ENCODE data around the gene CCL7.

The CCL7 gene

GRCh38 chr17:34257299-34257985 is 12.6 kb upstream of the CCL7 start:
- H3F3A ChIP-seq (ENCODE audit: control insufficient read depth, insufficient read depth) = no peaks in the 10 kb centered on the region
- H3K27ac ChIP-seq (ENCODE audit: low read depth, low read length) = no peak overlapping the region
- H3K4me3 ChIP-seq (ENCODE audit: low read length) = no peak overlapping the region
- H3K9me2 ChIP-seq (replicated peaks; ENCODE audit: control insufficient read depth, low read length) = no peaks in the 10 kb centered on the region
- TF ChIP-seq EZH2phosphoT487 (IDR thresholded peaks at IDR 0.05; ENCODE audit: borderline replicate concordance, low read length) = no peak
- no peak for TF ChIP-seq CTCF (IDR thresholded peaks at IDR 0.05; ENCODE audit: low read depth, low read length, poor library complexity, severe bottlenecking)
- H3K9me3 ChIP-seq (ENCODE audit: control insufficient read depth, insufficient read depth, low read length) = no peaks in the 10 kb centered on the region
- peaks cover 2% of the 10 kb centered on the region; the same call in 1 of the 2 replicates for H3K27me3 ChIP-seq (ENCODE audit: control insufficient read depth, low read length)
- no peaks in the 10 kb centered on the region for H3K36me3 ChIP-seq (ENCODE audit: control insufficient read depth, low read length)
- H3K4me1 ChIP-seq (ENCODE audit: control insufficient read depth, low read length) = no peaks in the 10 kb centered on the region
- no peaks in the 10 kb centered on the region for H3K79me2 ChIP-seq (ENCODE audit: control insufficient read depth, low read length)
- H3K4me2 ChIP-seq (ENCODE audit: low read length) = no peak overlapping the region
- no peaks in the 10 kb centered on the region for H4K20me1 ChIP-seq (ENCODE audit: control insufficient read depth, insufficient read depth, low read depth, low read length)

GRCh38 chr17:34257986-34258326 is 12.1 kb upstream of the CCL7 start:
- Histone ChIP-seq H3K9me3 (ENCODE audit: control insufficient read depth, insufficient read depth, low read length) (no peaks in the 10 kb centered on the region), H3K4me3 (ENCODE audit: low read length) (no peak overlapping the region), H3F3A (ENCODE audit: control insufficient read depth, insufficient read depth) (no peaks in the 10 kb centered on the region), H3K27me3 (ENCODE audit: control insufficient read depth, low read length) (peaks cover 2% of the 10 kb centered on the region; the same call in 1 of the 2 replicates), H3K36me3 (ENCODE audit: control insufficient read depth, low read length) (no peaks in the 10 kb centered on the region), H3K27ac (ENCODE audit: low read depth, low read length) (no peak overlapping the region), H3K4me1 (ENCODE audit: control insufficient read depth, low read length) (no peaks in the 10 kb centered on the region), H3K4me2 (ENCODE audit: low read length) (no peak overlapping the region), H3K79me2 (ENCODE audit: control insufficient read depth, low read length) (no peaks in the 10 kb centered on the region), H4K20me1 (ENCODE audit: control insufficient read depth, insufficient read depth, low read depth, low read length) (no peaks in the 10 kb centered on the region), H3K9me2 (replicated peaks; ENCODE audit: control insufficient read depth, low read length) (no peaks in the 10 kb centered on the region)
- TF ChIP-seq CTCF (IDR thresholded peaks at IDR 0.05; ENCODE audit: low read depth, low read length, poor library complexity, severe bottlenecking) (no peak), EZH2phosphoT487 (IDR thresholded peaks at IDR 0.05; ENCODE audit: borderline replicate concordance, low read length) (no peak)

- Histone ChIP-seq H3K4me3 (ENCODE audit: low read length) (no peak overlapping the region), H3K27me3 (ENCODE audit: control insufficient read depth, low read length) (peaks cover 2% of the 10 kb centered on the region; the same call in 1 of the 2 replicates), H3K4me1 (ENCODE audit: control insufficient read depth, low read length) (no peaks in the 10 kb centered on the region), H3K4me2 (ENCODE audit: low read length) (no peak overlapping the region), H4K20me1 (ENCODE audit: control insufficient read depth, insufficient read depth, low read depth, low read length) (no peaks in the 10 kb centered on the region), H3K79me2 (ENCODE audit: control insufficient read depth, low read length) (no peaks in the 10 kb centered on the region), H3K9me2 (replicated peaks; ENCODE audit: control insufficient read depth, low read length) (no peaks in the 10 kb centered on the region), H3K9me3 (ENCODE audit: control insufficient read depth, insufficient read depth, low read length) (no peaks in the 10 kb centered on the region), H3K36me3 (ENCODE audit: control insufficient read depth, low read length) (no peaks in the 10 kb centered on the region), H3F3A (ENCODE audit: control insufficient read depth, insufficient read depth) (no peaks in the 10 kb centered on the region), H3K27ac (ENCODE audit: low read depth, low read length) (no peak overlapping the region)
- TF ChIP-seq CTCF (IDR thresholded peaks at IDR 0.05; ENCODE audit: low read depth, low read length, poor library complexity, severe bottlenecking) (no peak), EZH2phosphoT487 (IDR thresholded peaks at IDR 0.05; ENCODE audit: borderline replicate concordance, low read length) (no peak)
Measured at GRCh38 chr17:34259146-34259545, 10.9 kb upstream of the CCL7 start.
